Trophoblast cell (in vitro differentiated cells and primary cell): ENCODE results near the gene JPT1.
"Not testable (repeated sequence)": the region's sequence is repeated elsewhere in the genome, so short reads cannot be mapped to it uniquely, and the experiment has no call there.

Experiments
- DNase-seq, 2 donors: peaks; one replicate each; pipeline ENCODE4 v3.0.0-alpha.2; 2016
- H2AFZ ChIP-seq: 2 replicates; pipeline ENCODE4 v1.6.1; 2013; ENCODE audit warnings: low read length, moderate library complexity, mild to moderate bottlenecking; ENCODE audit not compliant: insufficient read depth, poor library complexity
- H2AK5ac ChIP-seq: 2 replicates; pipeline ENCODE4 v1.6.1; 2013; ENCODE audit warnings: mild to moderate bottlenecking, low read length
- H2BK120ac ChIP-seq: 2 replicates; pipeline ENCODE4 v1.6.1; 2013; ENCODE audit warnings: low read length, mild to moderate bottlenecking, moderate library complexity; ENCODE audit not compliant: insufficient read depth, poor library complexity
- H2BK12ac ChIP-seq: 2 replicates; pipeline ENCODE4 v1.6.1; 2013; ENCODE audit warnings: mild to moderate bottlenecking, low read length, moderate library complexity
- H2BK5ac ChIP-seq: 2 replicates; pipeline ENCODE4 v1.6.1; 2013; ENCODE audit warnings: low read length, low read depth, moderate library complexity, mild to moderate bottlenecking; ENCODE audit not compliant: poor library complexity
- H3K14ac ChIP-seq: 2 replicates; pipeline ENCODE4 v1.6.1; 2013; ENCODE audit warnings: mild to moderate bottlenecking, low read length
- H3K18ac ChIP-seq: 2 replicates; pipeline ENCODE4 v1.6.1; 2013; ENCODE audit warnings: mild to moderate bottlenecking, low read length
- H3K23ac ChIP-seq: 2 replicates; pipeline ENCODE4 v1.6.1; 2013; ENCODE audit warnings: low read length
- H3K27ac ChIP-seq: 2 replicates; pipeline ENCODE4 v1.5.1; 2013; ENCODE audit warnings: low read depth, mild to moderate bottlenecking, inconsistent platforms, low read length, moderate library complexity
- H3K27me3 ChIP-seq: 2 replicates; pipeline ENCODE4 v1.6.1; 2013; ENCODE audit warnings: inconsistent platforms, mild to moderate bottlenecking, low read length, moderate library complexity; ENCODE audit not compliant: insufficient read depth
- H3K36me3 ChIP-seq, 2 experiments: 1 replicate in 1 of 2; 2 replicates in 1 of 2; pipeline ENCODE4 v1.6.1; 2013; ENCODE audit warnings: low read length in 2 of 2, mild to moderate bottlenecking in 2 of 2, moderate library complexity in 1 of 2; ENCODE audit not compliant: insufficient read depth in 2 of 2, control insufficient read depth in 1 of 2
- H3K4ac ChIP-seq: 2 replicates; pipeline ENCODE4 v1.6.1; 2013; ENCODE audit warnings: low read depth, mild to moderate bottlenecking, low read length, moderate library complexity
- H3K4me1 ChIP-seq, 2 experiments: 1 replicate in 1 of 2; 2 replicates in 1 of 2; pipeline ENCODE4 v1.6.1; 2013; ENCODE audit warnings: low read length in 2 of 2, mild to moderate bottlenecking in 2 of 2, moderate library complexity in 1 of 2; ENCODE audit not compliant: insufficient read depth in 2 of 2, control insufficient read depth in 1 of 2
- H3K4me2 ChIP-seq: 2 replicates; pipeline ENCODE4 v1.6.1; 2013; ENCODE audit warnings: inconsistent platforms, mild to moderate bottlenecking, low read length, moderate library complexity
- H3K4me3 ChIP-seq: 2 replicates; pipeline ENCODE4 v1.5.1; 2013; ENCODE audit warnings: mild to moderate bottlenecking, low read depth, low read length, inconsistent platforms
- H3K79me1 ChIP-seq: one replicate; pipeline ENCODE4 v1.6.1; 2013; ENCODE audit warnings: low read length
- H3K79me2 ChIP-seq: 2 replicates; pipeline ENCODE4 v1.6.1; 2013; ENCODE audit warnings: low read length, mild to moderate bottlenecking; ENCODE audit not compliant: control insufficient read depth, insufficient read depth, poor library complexity
- H3K9ac ChIP-seq: 2 replicates; pipeline ENCODE4 v1.6.1; 2013; ENCODE audit warnings: mild to moderate bottlenecking, low read length
- H3K9me3 ChIP-seq: 2 replicates; pipeline ENCODE4 v1.6.1; 2013; ENCODE audit warnings: low read depth, mild to moderate bottlenecking, control low read depth, inconsistent platforms, low read length; ENCODE audit not compliant: insufficient read depth
- H4K12ac ChIP-seq: 2 replicates; pipeline ENCODE4 v1.6.1; 2013; ENCODE audit warnings: low read depth, mild to moderate bottlenecking, low read length, moderate library complexity
- H4K8ac ChIP-seq: 2 replicates; pipeline ENCODE4 v1.6.1; 2013; ENCODE audit warnings: low read depth, mild to moderate bottlenecking, low read length, moderate library complexity
- H4K91ac ChIP-seq: one replicate; pipeline ENCODE4 v1.6.1; 2013; ENCODE audit warnings: low read depth, mild to moderate bottlenecking, low read length, moderate library complexity
- WGBS: extraction: QIAGEN DNeasy Blood & Tissue Kit; methylation state at CpG from one replicate; pipeline ENCODE4 v1.1.7; 2013; ENCODE audit warnings: missing lambda C conversion rate; ENCODE audit not compliant: insufficient read length, insufficient coverage; ENCODE audit errors: extremely low coverage; 5-methylcytosine and 5-hydroxymethylcytosine counted together

The JPT1 gene

DNA sequence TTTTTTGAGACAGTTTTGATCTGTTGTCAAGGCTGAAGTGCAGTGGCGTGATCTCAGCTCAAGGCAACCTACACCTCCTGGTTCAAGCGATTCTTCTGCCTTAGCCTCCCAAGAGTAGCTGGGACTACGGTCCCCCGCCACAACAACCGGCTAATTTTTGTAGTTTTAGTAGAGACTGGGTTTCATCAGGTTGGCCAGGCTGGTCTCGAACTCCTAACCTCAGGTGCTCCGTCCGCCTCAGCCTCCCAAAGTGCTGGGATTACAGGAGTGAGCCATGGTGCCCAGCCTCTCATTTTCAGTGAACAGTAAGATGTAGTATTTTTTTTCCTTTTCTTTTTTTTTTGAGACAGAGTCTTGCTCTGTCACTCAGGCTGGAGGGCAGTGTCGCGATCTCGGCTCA, 20.7 kb upstream of the JPT1 start:
- Histone ChIP-seq H4K8ac (no peak overlapping the region), H3K23ac (no peak overlapping the region), H2AK5ac (no peak overlapping the region), H3K9ac (no peak overlapping the region), H3K4ac (no peak overlapping the region), H3K4me1 (peaks cover 0 to 1% of the 10 kb centered on the region in 2 experiments), H2AFZ (no peak overlapping the region), H3K9me3 (no peaks in the 10 kb centered on the region), H2BK5ac (no peak overlapping the region), H3K4me2 (no peak overlapping the region), H3K36me3 (peaks cover 70 to 71% of the 10 kb centered on the region in 2 experiments), H3K79me1 (no peaks in the 10 kb centered on the region), H4K91ac (no peak overlapping the region), H3K4me3 (no peak overlapping the region), H4K12ac (no peak overlapping the region), H3K27me3 (no peaks in the 10 kb centered on the region), H2BK120ac (no peak overlapping the region), H3K79me2 (peaks cover 5% of the 10 kb centered on the region), H3K14ac (no peak overlapping the region), H2BK12ac (no peak overlapping the region), H3K27ac (no peak overlapping the region), H3K18ac (no peak overlapping the region)
- no CpG with 5 or more reads among the region's 11 CpGs for WGBS
- no peak for DNase-seq

DNA sequence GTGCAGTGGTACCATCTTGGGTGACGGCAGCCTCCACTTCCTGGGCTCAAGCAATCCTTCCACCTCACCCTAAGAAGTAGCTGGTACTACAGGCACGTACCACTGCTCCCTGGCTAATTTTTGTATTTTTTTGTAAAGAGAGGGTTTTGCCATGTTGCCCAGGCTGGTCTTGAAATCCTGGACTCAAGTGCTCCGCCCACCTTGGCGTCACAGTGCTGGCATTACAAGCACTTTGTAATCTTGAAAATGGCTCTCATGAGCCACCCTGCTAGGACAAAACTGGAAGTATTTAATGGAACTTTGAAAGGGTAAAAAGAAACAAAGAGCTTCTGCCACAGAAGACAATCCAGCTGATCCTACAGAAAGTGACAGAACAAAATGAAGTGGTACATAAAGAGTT, 19.2 kb upstream of the JPT1 start:
- peaks cover 65 to 69% of the 10 kb centered on the region in 2 experiments for H3K36me3 ChIP-seq
- H3K9me3 ChIP-seq, result no peaks in the 10 kb centered on the region
- no peak overlapping the region for H2BK120ac ChIP-seq
- no peak overlapping the region for H2BK5ac ChIP-seq
- no peaks in the 10 kb centered on the region for H3K4me1 ChIP-seq
- no peak overlapping the region for H3K14ac ChIP-seq
- no peak overlapping the region for H3K23ac ChIP-seq
- H3K4me3 ChIP-seq, result no peak overlapping the region
- H3K27ac ChIP-seq, result no peak overlapping the region
- H3K18ac ChIP-seq, result no peak overlapping the region
- no peaks in the 10 kb centered on the region for H3K27me3 ChIP-seq
- H3K9ac ChIP-seq, result no peak overlapping the region
- no peak for DNase-seq
- H4K12ac ChIP-seq, result no peak overlapping the region
- H2AFZ ChIP-seq, result no peak overlapping the region
- no peaks in the 10 kb centered on the region for H3K79me1 ChIP-seq
- H4K8ac ChIP-seq, result no peak overlapping the region
- no peak overlapping the region for H4K91ac ChIP-seq
- peaks cover 1% of the 10 kb centered on the region for H3K79me2 ChIP-seq
- no peak overlapping the region for H2AK5ac ChIP-seq
- no peak overlapping the region for H2BK12ac ChIP-seq
- H3K4ac ChIP-seq, result no peak overlapping the region
- no CpG with 5 or more reads among the region's 4 CpGs for WGBS
- no peak overlapping the region for H3K4me2 ChIP-seq

DNA sequence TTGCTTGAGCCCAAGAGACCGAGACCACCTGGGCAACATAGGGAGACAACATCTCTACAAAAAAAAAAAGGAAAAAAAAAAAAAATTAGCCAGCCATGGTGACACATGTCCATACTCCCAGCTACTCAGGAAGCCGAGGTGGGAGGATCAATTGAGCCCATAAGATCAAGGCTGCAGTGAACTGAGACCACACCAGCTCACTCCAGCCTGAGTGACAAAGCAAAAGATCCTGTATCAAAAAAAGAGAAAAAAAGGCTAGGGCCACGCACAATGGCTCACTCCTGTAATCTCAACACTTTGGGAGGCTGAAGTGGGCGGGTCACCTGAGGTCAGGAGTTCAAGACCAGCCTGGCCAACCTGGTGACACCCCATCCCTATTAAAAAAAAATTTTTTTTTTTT, 14.7 kb upstream of the JPT1 start:
- Histone ChIP-seq H3K27ac (no peak overlapping the region), H4K91ac (no peak overlapping the region), H4K12ac (no peak overlapping the region), H3K4me2 (no peak overlapping the region), H2AFZ (no peak overlapping the region), H3K36me3 (peaks cover 51 to 52% of the 10 kb centered on the region in 2 experiments), H3K9ac (no peak overlapping the region), H3K4ac (no peak overlapping the region), H3K4me3 (no peak overlapping the region), H3K18ac (no peak overlapping the region), H3K23ac (no peak overlapping the region), H2BK12ac (no peak overlapping the region), H3K14ac (no peak overlapping the region), H2AK5ac (no peak overlapping the region), H4K8ac (no peak overlapping the region), H2BK5ac (no peak overlapping the region), H3K79me1 (no peaks in the 10 kb centered on the region), H3K27me3 (no peaks in the 10 kb centered on the region), H3K4me1 (no peaks in the 10 kb centered on the region), H3K9me3 (no peaks in the 10 kb centered on the region), H3K79me2 (no peaks in the 10 kb centered on the region), H2BK120ac (no peak overlapping the region)
- DNase-seq, result no peak
- no CpG with 5 or more reads among the region's 4 CpGs for WGBS

- no CpG with 5 or more reads among the region's 15 CpGs for WGBS
- H3K9ac ChIP-seq, H2BK5ac ChIP-seq, H3K4me3 ChIP-seq, H3K18ac ChIP-seq, H4K8ac ChIP-seq, H2BK120ac ChIP-seq, H3K4me1 ChIP-seq, H3K14ac ChIP-seq, H4K12ac ChIP-seq, H2AFZ ChIP-seq, H3K4me2 ChIP-seq, H3K79me2 ChIP-seq, H2AK5ac ChIP-seq, H3K9me3 ChIP-seq, H2BK12ac ChIP-seq, H3K4ac ChIP-seq, H3K23ac ChIP-seq, H4K91ac ChIP-seq, H3K27me3 ChIP-seq, H3K79me1 ChIP-seq, H3K27ac ChIP-seq: not testable (repeated sequence)
- peaks cover 22 to 30% of the 10 kb centered on the region in 2 experiments for H3K36me3 ChIP-seq
- DNase-seq, result peak; percentile 67 to 72
Observed at GRCh38 chr17:75164606-75165005, 10.3 kb upstream of the JPT1 start.
